Measurements from ENCODE around the gene FBXO42.

DNA sequence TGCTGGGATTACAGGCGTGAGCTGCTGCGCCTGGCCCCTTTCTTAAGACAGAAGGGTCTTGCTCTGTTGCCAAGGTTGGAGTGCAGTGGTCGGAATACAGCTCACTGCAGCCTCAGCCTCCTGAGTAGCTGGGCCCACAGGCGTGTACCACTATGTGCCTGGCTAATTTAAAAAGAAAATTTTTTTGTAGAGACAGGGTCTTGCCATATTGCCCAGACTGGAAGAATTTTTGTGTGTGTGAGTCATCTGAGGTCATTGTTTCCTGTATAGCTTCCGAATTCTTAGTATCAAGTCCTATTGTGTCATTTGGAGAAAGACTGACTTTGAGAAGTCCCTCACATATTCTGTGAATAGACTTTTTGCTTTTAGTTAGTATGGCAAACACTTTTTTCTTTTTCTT is 19.4 kb upstream of the FBXO42 start:
- TF ChIP-seq, protein P1, sequence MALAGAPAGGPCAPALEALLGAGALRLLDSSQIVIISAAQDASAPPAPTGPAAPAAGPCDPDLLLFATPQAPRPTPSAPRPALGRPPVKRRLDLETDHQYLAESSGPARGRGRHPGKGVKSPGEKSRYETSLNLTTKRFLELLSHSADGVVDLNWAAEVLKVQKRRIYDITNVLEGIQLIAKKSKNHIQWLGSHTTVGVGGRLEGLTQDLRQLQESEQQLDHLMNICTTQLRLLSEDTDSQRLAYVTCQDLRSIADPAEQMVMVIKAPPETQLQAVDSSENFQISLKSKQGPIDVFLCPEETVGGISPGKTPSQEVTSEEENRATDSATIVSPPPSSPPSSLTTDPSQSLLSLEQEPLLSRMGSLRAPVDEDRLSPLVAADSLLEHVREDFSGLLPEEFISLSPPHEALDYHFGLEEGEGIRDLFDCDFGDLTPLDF (CRISPR knock-in tag; IDR thresholded peaks at IDR 0.05), result no peak
- TF ChIP-seq HDAC2 (IDR thresholded peaks at IDR 0.05) (no peak), HDGF (IDR thresholded peaks at IDR 0.05) (no peak), MTA1 (IDR thresholded peaks at IDR 0.05; ENCODE audit: borderline replicate concordance) (no peak)

Data from K562 (cell line).